Measurements from ENCODE around the gene TBC1D4.

The TBC1D4 gene

DNA sequence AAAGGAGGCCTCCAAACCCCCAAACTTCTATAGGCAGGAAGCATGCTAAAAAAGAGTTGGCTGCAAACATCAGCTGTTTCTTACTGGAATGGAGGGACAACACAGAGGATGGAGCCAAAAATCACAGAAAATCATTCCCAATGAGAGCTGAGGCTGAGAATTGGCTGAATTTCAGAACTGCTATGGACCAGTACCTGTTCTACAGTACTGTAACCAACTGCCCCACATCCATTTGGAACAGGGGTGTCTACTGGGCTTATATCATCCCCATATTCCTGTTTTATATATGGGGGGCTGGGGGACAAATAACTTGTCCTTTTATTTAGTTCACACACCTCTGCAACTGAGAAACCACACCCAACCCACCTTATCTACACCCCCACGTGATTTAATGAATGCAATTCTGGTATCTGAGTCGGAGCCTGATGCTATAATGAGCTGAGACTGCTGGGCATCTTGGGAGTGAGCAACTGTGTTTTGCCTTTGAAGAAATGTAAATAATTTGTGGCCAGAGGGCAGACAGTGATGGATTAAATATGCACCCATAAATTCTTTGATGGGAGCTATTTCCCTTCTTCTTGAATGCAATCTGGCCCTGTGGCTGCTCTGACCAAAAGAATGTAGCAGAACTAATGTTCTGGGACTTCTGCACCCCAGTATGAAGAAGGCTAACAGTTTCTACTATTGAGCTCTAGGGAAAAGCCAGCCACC lies 82.6 kb downstream of the TBC1D4 start:
- no peak for DNase-seq

DNA sequence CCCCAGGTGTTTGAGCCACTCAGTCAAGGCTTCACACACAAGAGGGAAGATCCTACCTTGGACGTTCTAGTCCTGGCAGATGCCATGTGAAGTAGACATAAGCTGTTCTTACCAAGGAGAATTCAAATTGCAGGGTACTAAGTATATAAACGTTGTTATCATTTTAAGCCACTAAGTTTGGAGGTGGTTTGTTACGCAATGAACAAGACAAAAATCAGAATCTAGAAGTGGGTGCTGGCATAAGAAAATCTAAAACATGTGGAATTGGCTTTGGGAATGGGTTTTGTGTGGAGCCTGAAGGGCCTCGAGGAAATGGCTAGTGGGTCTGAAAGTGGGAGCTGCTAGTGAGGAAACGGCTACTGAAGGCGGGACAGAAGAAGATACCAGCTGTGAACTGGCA lies 83.9 kb downstream of the TBC1D4 start:
- TF ChIP-seq, protein P1, sequence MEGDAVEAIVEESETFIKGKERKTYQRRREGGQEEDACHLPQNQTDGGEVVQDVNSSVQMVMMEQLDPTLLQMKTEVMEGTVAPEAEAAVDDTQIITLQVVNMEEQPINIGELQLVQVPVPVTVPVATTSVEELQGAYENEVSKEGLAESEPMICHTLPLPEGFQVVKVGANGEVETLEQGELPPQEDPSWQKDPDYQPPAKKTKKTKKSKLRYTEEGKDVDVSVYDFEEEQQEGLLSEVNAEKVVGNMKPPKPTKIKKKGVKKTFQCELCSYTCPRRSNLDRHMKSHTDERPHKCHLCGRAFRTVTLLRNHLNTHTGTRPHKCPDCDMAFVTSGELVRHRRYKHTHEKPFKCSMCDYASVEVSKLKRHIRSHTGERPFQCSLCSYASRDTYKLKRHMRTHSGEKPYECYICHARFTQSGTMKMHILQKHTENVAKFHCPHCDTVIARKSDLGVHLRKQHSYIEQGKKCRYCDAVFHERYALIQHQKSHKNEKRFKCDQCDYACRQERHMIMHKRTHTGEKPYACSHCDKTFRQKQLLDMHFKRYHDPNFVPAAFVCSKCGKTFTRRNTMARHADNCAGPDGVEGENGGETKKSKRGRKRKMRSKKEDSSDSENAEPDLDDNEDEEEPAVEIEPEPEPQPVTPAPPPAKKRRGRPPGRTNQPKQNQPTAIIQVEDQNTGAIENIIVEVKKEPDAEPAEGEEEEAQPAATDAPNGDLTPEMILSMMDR (IDR thresholded peaks at IDR 0.05; ENCODE audit: low read depth, low read length), result no peak
- no peaks in the 10 kb centered on the region for H3K27me3 ChIP-seq (ENCODE audit: insufficient read depth, low read depth, severe bottlenecking)
- no peak overlapping the region for H3K4me3 ChIP-seq (ENCODE audit: low read depth, low read length)
- no peaks in the 10 kb centered on the region for H3K36me3 ChIP-seq
- no peaks in the 10 kb centered on the region for H3K9me3 ChIP-seq (ENCODE audit: severe bottlenecking)
- no peak overlapping the region for H3K27ac ChIP-seq
- no peak for DNase-seq

More for the DNA sequence above, 82.6 kb downstream of the TBC1D4 start:
- Histone ChIP-seq H3K9me3 (ENCODE audit: severe bottlenecking) (no peaks in the 10 kb centered on the region), H3K36me3 (no peaks in the 10 kb centered on the region), H3K4me3 (ENCODE audit: low read depth, low read length) (no peak overlapping the region), H3K27ac (no peak overlapping the region), H3K27me3 (ENCODE audit: insufficient read depth, low read depth, severe bottlenecking) (no peaks in the 10 kb centered on the region)
- TF ChIP-seq, protein P1 (IDR thresholded peaks at IDR 0.05; ENCODE audit: low read depth, low read length), result no peak

DNA sequence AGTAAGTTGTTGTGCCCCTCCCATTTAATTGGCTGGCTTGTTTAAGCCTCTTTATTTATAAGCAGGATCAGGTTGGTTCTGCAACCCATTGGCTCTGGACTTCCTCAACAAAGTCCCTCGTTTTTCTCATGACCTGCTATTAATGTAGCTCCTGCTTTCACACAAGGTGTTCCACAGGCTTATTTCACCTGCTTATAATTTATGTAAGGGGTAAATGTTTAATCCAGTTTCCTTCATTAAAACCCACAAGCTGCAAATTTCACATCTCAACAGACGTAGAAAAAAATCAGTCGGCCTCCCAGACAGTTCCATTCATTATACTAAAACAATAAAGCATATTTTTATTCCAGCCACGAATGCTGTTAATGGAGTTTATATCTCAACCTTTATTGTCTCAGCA lies 86.1 kb downstream of the TBC1D4 start:
- no peaks in the 10 kb centered on the region for H3K36me3 ChIP-seq
- no peak overlapping the region for H3K27ac ChIP-seq
- H3K27me3 ChIP-seq (ENCODE audit: insufficient read depth, low read depth, severe bottlenecking), result no peaks in the 10 kb centered on the region
- no peak overlapping the region for H3K4me3 ChIP-seq (ENCODE audit: low read depth, low read length)
- no peaks in the 10 kb centered on the region for H3K9me3 ChIP-seq (ENCODE audit: severe bottlenecking)
- no peak for DNase-seq
- TF ChIP-seq, protein P1 (IDR thresholded peaks at IDR 0.05; ENCODE audit: low read depth, low read length), result no peak

DNA sequence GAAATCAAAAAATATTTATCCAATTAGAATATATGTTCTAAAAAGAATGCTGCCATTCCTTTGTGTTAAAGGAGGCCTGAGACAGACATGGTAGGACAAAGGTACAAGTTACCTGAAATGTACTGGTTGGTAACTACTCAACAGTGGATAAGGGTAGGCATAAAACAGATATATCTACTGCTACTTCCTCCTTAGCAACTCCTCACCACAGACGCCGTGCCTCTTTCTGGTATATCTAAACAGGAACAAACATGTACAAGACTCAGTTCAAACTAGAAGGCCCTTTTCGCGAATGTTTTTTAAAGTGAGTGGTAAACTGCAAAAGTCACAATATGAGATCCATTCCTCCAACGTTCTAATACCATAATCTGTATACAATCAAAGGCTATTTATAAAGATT lies 86.9 kb downstream of the TBC1D4 start:
- TF ChIP-seq, protein P1 (IDR thresholded peaks at IDR 0.05; ENCODE audit: low read depth, low read length), result no peak
- Histone ChIP-seq H3K4me3 (ENCODE audit: low read depth, low read length) (no peak overlapping the region), H3K9me3 (ENCODE audit: severe bottlenecking) (no peaks in the 10 kb centered on the region), H3K27me3 (ENCODE audit: insufficient read depth, low read depth, severe bottlenecking) (no peaks in the 10 kb centered on the region), H3K27ac (no peak overlapping the region), H3K36me3 (no peaks in the 10 kb centered on the region)
- DNase-seq, result no peak

DNA sequence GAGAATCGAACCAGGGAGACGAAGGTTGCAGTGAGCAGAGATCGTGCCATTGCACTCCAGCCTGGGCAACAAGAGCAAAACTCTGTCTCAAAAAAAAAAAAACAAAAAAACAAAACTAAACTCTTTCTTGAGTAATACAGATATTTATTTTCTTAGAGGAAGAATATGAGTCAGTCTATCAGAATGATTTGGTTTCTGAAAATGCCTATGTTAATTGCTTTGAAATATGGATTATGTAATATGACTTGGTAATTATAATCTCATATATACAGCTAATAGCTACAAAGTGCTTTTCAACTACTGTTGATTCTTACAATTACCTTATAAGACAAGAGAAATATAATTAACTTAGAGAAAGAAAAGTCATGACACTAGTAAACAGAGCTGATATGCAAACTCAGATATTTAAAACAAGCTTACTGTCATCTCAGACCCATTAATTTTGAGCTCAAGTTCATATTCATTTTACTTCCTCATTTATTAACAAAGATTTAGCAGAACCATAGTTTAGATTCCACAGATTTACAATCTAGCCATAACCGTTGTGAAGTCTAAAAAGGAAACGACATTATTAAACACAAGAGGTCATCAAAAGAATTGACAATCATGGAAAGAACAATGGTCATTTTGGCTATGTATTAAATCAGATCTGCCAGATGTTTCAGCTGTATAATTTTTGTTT lies 88.0 kb downstream of the TBC1D4 start:
- no peak for DNase-seq
- no peaks in the 10 kb centered on the region for H3K36me3 ChIP-seq
- TF ChIP-seq, protein P1 (IDR thresholded peaks at IDR 0.05; ENCODE audit: low read depth, low read length), result no peak
- no peak overlapping the region for H3K27ac ChIP-seq
- no peak overlapping the region for H3K4me3 ChIP-seq (ENCODE audit: low read depth, low read length)
- no peaks in the 10 kb centered on the region for H3K27me3 ChIP-seq (ENCODE audit: insufficient read depth, low read depth, severe bottlenecking)
- H3K9me3 ChIP-seq (ENCODE audit: severe bottlenecking), result no peaks in the 10 kb centered on the region

Measured in WERI-Rb-1 (cell line).